CD4-positive, alpha-beta T cell treated with Interleukin-12 subunit alpha and Interleukin-12 subunit beta, for 1 hour (primary cell): Measurements from ENCODE around the gene MALRD1.

Source experiments
- DNase-seq: peaks from one replicate; pipeline ENCODE4 v3.0.0-alpha.2; 2020

The MALRD1 gene

GRCh38 chr10:19579761-19580545, 531.4 kb downstream of the MALRD1 start:
- no peak for DNase-seq

GRCh38 chr10:19580691-19581090, 532.1 kb downstream of the MALRD1 start:
- no peak for DNase-seq

GRCh38 chr10:19588608-19589007, 540.0 kb downstream of the MALRD1 start:
- DNase-seq = no peak

GRCh38 chr10:19592276-19592675, 543.7 kb downstream of the MALRD1 start:
- no peak for DNase-seq

- no peak for DNase-seq
These were observed 546.7 kb downstream of the MALRD1 start for GRCh38 chr10:19595212-19595845.

GRCh38 chr10:19605806-19606205, 557.2 kb downstream of the MALRD1 start:
- no peak for DNase-seq

- no peak for DNase-seq
These were observed 558.4 kb downstream of the MALRD1 start for GRCh38 chr10:19606968-19607367.

GRCh38 chr10:19611775-19612174, 563.2 kb downstream of the MALRD1 start:
- no peak for DNase-seq

- no peak for DNase-seq
These were observed 568.4 kb downstream of the MALRD1 start for GRCh38 chr10:19616966-19617365.

- DNase-seq = no peak
These were observed 572.2 kb downstream of the MALRD1 start for GRCh38 chr10:19620811-19621210.

- no peak for DNase-seq
These were observed 574.7 kb downstream of the MALRD1 start for GRCh38 chr10:19623321-19623720.

GRCh38 chr10:19626156-19626555, 577.6 kb downstream of the MALRD1 start:
- DNase-seq = no peak

GRCh38 chr10:19628767-19629560, 580.4 kb downstream of the MALRD1 start:
- DNase-seq = no peak

GRCh38 chr10:19629567-19629966, 581.0 kb downstream of the MALRD1 start:
- DNase-seq = no peak

- no peak for DNase-seq
These were observed 585.6 kb downstream of the MALRD1 start for GRCh38 chr10:19634163-19634562.

GRCh38 chr10:19638182-19638895, 589.7 kb downstream of the MALRD1 start:
- DNase-seq = no peak

GRCh38 chr10:19638896-19639233, 590.3 kb downstream of the MALRD1 start:
- no peak for DNase-seq

GRCh38 chr10:19640566-19641263, 592.1 kb downstream of the MALRD1 start:
- DNase-seq = no peak

- no peak for DNase-seq
These were observed 602.9 kb downstream of the MALRD1 start for GRCh38 chr10:19651549-19651948.

GRCh38 chr10:19652750-19653149, 604.1 kb downstream of the MALRD1 start:
- no peak for DNase-seq

- DNase-seq = no peak
These were observed 605.3 kb downstream of the MALRD1 start for GRCh38 chr10:19653931-19654330.

GRCh38 chr10:19654576-19654975, 606.0 kb downstream of the MALRD1 start:
- no peak for DNase-seq
